ENCODE data around the gene TMEM115. TPM values are rescaled to one million over a fixed set of nuclear protein-coding genes. Genes with fewer than 3 reads are reported as not detected.
A peak's percentile ranks its signal among the peaks of the same experiment; 100 is the strongest.

The TMEM115 gene
- total and polyA plus RNA-seq, 9 of the 15 experiments (the other 6 are each of a cell fraction or from before 2014, with no cell fraction given) = 1.6 to 26.9 (median 14.1) TPM

GRCh38 chr3:50371133-50371685 lies 11.9 kb upstream of the TMEM115 start:
- FAIRE-seq (no peak), DNase-seq (ENCODE audit: extremely low read depth in 1 of 4, low spot score in 3 of 4) (no peak), ATAC-seq (no peak)
- Histone ChIP-seq H3K4me1 (replicated peaks in 1 of 2; ENCODE audit: control insufficient read depth in 2 of 2, insufficient read depth in 2 of 2, low read length in 2 of 2) (peaks cover 13 to 41% of the 10 kb centered on the region in 2 experiments; a peak in 4 of 5 replicates), H3K9ac (ENCODE audit: insufficient read depth in 1 of 2, low read depth in 2 of 2, low read length in 2 of 2) (peak overlapping the region in 1 of 2 experiments; percentile 72; a peak in 2 of 4 replicates), H3K4me3 (no peak overlapping the region), H3K4me2 (ENCODE audit: insufficient read depth, low read length) (no peak overlapping the region), H3K36me3 (ENCODE audit: control insufficient read depth, insufficient read depth, low read length) (no peaks in the 10 kb centered on the region), H2AFZ (ENCODE audit: low read depth, low read length) (peak overlapping the region; percentile 72; the same call in 1 of the 2 replicates), H3K9me1 (ENCODE audit: control insufficient read depth, insufficient read depth, low read length) (no peaks in the 10 kb centered on the region), H3K27me3 (ENCODE audit: control insufficient read depth in 2 of 2, insufficient read depth in 2 of 2, low read length in 2 of 2) (no peaks in the 10 kb centered on the region), H3K27ac (ENCODE audit: extremely low read depth, low read depth, low read length) (no peak overlapping the region), H3K79me2 (ENCODE audit: control insufficient read depth, insufficient read depth, low read length) (no peaks in the 10 kb centered on the region), H4K20me1 (replicated peaks; ENCODE audit: control insufficient read depth, insufficient read depth, low read length) (no peaks in the 10 kb centered on the region), H3K9me3 (replicated peaks; ENCODE audit: control insufficient read depth, insufficient read depth, low read depth, low read length) (no peaks in the 10 kb centered on the region)
- intact Hi-C loops (cut with micrococcal nuclease) (loop anchor here (5.0 kb wide), 1 partner anchor 171 kb away; no protein-coding TSS in a partner anchor), in situ Hi-C loops (cut with MboI) (no loop called here)
- TF ChIP-seq ZNF77 (CRISPR knock-in tag; IDR thresholded peaks at IDR 0.05) (no peak), ZEB2 (IDR thresholded peaks at IDR 0.05) (no peak), SLC30A9 (CRISPR knock-in tag; IDR thresholded peaks at IDR 0.05) (no peak), BRF1 (IDR thresholded peaks at IDR 0.05; ENCODE audit: borderline replicate concordance, extremely low read depth, insufficient read length) (no peak), SIX5 (IDR thresholded peaks at IDR 0.05; ENCODE audit: borderline replicate concordance in 1 of 2, insufficient read depth in 1 of 2, low read depth in 1 of 2, low read length in 2 of 2) (no peak), TGIF2 (CRISPR knock-in tag; IDR thresholded peaks at IDR 0.05) (no peak), BDP1 (IDR thresholded peaks at IDR 0.05; ENCODE audit: insufficient read depth, insufficient read length) (no peak), HMGN3 (IDR thresholded peaks at IDR 0.05; ENCODE audit: borderline replicate concordance, extremely low read depth, insufficient read length, low read depth, low read length) (no peak), MAX (CRISPR knock-in tag; IDR thresholded peaks at IDR 0.05) (no peak), RFX5 (IDR thresholded peaks at IDR 0.05; ENCODE audit: low read depth, low read length) (no peak), EHMT2 (IDR thresholded peaks at IDR 0.05) (no peak), VEZF1 (CRISPR knock-in tag; IDR thresholded peaks at IDR 0.05) (no peak), TSC22D4 (tag; IDR thresholded peaks at IDR 0.05) (no peak), HIVEP1 (CRISPR knock-in tag; IDR thresholded peaks at IDR 0.05) (no peak), ZNF778 (CRISPR knock-in tag; IDR thresholded peaks at IDR 0.05) (no peak), ZNF696 (CRISPR knock-in tag; conservative IDR thresholded peaks at IDR 0.05) (no peak)
- BruUV-seq (replicated peaks) = no TSS peak
- ChIA-PET CTCF (ENCODE audit: low intra/inter-chr PET ratio) (interaction anchor here (0.9 to 1.3 kb wide), 3 partner anchors 65 to 179 kb away, joined by 3 to 10 read pairs (median 3); no protein-coding TSS in a partner anchor), POLR2A (interaction anchor here (0.7 to 1.6 kb wide), 4 partner anchors 9 to 76 kb away, joined by 3 to 10 read pairs (median 4); no protein-coding TSS in a partner anchor)
- 78% methylated on average over 3 of the region's 3 CpGs for WGBS (ENCODE audit: insufficient coverage, low coverage, missing lambda C conversion rate)
